HCEC 1CT (cell line): ENCODE data around the gene CSNK2B.
A peak's percentile ranks its signal among the peaks of the same experiment; 100 is the strongest.

Experiments used
- DNase-seq: peaks from one replicate; pipeline ENCODE4 v3.0.0-alpha.2; 2017

The CSNK2B gene

DNA sequence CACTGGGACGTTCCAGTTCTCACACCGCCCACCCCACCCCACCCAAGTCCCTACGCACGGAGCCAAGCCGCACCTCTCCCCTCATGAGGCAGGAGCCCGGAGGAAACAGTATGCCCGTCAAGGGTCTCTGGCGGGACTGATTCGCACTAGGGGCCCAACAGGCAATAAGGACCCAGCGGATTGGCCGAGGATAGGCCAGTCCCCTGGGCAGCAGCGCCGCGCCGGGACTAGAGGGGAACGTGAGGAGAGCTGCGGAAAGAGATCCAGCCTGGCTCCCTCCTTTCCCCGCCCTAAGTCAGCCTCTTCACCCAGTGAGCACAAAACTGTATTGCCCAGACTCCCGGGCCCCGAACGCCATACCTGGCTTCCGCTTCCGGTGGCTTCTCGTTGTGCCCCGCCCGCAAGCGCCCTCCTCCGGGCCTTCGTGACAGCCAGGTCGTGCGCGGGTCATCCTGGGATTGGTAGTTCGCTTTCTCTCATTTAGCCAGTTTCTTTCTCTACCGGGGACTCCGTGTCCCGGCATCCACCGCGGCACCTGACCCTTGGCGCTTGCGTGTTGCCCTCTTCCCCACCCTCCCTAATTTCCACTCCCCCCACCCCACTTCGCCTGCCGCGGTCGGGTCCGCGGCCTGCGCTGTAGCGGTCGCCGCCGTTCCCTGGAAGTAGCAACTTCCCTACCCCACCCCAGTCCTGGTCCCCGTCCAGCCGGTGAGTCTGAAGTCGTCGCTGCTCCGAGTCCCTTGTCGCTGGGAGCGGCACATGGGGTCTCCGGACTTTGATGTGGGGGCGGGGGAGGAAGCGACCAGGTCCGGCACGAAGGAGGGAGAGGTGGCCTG is at the start of gene CSNK2B:
Gene CSNK2B (plus strand): TSS at position 580 of the 836 bp plus-strand sequence. CDS start 752 bp downstream, outside the sequence.
- peak; percentile 98 for DNase-seq

DNA sequence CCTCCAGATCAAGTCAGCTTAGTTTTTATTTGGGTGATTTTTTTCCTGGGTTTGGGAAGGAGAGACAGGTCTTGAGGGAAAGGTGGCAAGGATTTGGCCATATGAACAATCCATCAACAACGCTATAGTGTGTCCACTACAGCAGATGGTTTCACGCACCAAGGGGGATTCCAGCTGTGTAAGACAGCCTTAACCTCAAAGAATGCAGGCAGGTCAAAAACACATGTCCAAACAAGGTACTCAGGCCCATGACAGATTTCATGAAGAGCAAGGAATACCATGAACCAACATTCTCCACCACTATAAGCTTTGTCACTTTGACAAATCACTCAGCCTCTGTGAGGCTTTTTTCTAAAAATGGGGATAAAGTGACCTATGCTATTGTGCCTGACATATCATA is 48.9 kb upstream of the CSNK2B start:
- DNase-seq, result no peak

DNA sequence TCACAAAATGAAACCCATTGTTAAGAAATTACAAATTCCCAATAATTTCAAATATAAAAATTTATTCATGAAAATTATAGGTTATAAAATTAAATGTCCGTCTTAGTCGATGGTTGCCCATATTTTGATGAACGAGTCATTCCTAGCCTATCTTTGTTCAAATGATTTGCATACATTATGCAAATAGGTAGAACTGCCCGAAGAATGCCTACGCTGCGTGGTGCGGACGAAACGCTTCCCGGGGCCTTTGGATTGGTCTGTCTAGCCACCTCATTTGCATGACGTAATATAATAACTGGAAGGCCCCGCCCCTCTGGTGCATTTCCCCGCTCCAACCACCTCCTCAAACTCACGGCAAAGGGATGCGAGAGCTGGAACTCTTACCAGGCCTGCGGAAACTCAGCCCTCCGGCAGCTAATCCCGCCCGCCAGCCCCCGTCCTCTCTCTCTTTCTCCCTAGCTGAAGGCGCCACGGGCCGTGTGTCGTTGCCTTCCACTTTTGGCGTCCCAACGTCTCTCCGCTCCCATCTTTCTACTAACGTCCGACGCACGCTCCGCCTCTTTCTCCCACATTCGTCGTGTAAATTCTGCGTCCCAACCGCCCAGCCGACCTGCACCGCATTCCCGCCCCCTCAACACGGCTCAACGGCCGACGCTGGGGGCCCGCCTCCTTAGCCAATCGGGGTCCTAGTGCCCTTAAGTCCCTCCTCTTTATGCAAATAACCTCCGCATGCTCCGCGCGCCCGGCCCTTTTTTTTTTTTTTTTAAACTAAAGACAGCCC is 45.9 kb upstream of the CSNK2B start:
- DNase-seq, result peak; percentile 100

DNA sequence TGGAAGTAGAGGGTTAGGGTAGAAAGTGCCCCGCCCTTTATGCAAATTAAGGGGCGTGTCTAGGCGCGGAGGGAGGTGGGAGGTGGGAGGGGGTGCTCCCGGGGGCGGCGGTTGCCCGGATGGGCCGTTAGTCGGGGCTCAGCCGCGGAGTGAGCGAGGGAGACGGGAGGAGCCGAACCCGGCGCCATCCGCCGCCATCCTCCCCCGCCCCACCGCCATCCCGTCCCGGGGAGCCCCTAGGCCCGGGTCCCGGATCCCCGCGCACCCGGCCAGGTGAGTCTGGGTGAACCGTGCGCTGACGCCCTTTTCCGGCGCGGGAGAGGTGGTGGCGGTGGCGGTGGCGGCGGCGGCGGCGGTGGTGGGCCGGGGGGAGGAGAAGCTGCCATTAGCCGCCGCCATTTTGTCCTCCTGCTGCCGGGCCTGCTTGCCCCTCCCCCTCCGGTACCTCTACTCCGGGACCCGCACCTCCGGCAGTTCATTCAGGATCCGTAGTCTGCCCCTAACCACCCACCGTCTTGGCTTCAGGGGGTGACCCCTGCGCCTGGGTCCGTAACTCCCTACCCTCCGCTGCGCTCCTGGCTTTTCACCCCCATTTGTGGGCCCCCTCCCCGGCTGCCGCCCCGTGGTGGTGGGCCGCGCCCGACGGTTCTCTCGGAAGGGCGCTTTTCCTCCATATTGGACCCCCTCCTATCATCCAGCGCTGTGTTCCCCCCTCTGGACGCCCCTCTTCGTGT is 45.1 kb upstream of the CSNK2B start, which contains the start of gene PRRC2A:
Gene PRRC2A (plus strand): TSS at position 130 of the 734 bp plus-strand sequence. CDS start 2,075 bp downstream, outside the sequence.
- peak; percentile 76 for DNase-seq

DNA sequence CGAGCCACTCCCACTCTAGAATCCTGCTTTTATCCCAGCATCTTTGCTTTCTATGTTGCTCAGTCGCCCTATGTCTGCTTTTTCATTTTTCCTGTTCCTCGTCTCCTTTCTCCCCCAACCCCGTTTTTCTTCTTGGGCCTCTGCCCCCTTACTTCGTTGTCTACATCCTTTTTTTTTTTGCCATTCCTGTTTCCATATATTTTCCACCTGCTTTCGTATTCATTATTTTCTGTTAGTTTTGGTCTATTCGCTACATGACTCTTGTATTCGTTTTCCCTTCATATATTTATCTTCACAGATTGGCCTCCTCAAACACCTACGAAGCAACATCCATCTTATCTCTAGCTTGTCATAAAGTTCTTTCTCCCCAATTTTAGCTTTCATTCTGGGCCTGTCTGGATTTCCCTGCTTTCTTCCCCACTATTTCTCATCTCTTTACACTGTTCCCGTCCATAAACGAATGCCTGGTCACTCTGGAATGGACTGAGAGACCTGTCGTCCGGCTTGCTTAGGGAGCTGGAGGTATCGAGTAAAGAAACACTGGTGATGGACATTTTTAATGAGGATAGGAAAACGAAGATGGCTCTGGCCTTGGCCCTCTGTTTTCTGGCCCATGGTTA is 44.5 kb upstream of the CSNK2B start:
- DNase-seq, result no peak

DNA sequence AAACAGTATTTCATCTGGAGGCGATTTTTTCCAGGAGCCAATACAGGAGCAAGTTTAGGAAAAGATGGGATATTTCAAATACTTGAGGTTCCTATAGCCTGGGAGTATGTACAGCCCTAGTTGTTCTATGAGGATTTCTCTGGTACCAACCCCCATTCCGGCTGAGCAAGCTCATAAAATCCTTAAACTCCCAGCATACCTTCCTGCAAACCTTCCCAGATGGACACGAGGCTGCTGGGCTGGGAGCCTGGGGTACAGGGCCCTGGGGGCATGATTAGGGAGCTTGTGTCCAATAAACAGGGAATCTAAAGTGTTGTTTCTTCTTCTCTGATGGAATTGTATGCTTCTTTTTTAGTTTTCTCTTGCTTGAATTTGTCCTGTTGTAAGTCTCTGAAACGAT is 43.9 kb upstream of the CSNK2B start:
- peak; percentile 18 for DNase-seq

DNA sequence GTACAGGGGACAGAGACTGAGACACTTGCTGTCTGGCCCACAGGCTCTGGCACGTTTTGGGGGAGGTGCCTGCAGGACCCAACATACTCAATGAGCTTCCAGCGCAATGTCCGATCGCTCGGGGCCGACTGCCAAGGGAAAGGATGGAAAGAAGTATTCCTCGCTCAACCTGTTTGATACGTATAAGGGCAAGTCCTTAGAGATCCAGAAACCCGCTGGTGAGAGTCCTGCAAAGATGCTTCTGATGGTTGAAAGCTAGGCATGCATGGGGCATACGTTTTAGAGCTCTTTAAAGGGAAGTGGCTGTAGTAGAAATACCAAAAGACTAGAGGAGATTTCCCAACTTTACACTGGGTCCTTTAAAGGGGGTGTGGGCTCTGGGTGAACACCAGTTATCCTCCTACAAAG is 43.2 kb upstream of the CSNK2B start:
- DNase-seq, result no peak

DNA sequence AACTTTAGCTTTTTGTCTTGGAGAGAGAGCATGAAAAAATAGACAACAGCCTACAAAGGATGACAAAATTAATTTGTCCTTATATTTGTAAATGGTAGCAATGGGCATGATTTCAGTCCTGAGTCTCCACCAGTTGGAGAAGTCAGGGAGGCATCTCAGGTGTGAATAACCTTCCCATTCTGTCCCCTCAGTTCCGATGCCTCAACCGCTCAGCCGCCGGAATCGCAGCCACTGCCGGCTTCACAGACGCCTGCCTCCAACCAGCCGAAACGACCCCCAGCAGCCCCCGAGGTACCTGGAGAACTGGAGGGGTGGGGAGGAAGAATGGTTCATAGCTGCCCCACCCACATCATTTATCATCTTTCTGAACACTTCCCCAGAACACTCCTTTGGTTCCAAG is 41.8 kb upstream of the CSNK2B start:
- DNase-seq, result no peak

DNA sequence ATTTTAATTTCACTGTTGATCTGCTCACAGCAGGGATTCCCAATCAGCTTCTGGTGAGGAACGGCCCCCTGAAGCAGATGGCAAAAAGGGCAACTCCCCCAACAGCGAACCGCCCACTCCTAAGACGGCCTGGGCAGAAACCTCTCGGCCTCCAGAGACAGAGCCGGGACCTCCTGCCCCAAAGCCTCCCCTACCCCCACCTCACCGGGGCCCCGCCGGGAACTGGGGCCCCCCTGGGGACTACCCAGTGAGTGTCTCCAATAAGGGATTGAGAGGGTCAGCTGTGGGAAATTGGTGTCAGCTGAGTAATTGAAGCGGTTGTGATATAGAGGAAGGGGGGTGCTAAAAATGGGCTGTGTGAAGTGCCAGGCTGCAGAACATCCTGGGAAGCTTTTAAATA is 38.9 kb upstream of the CSNK2B start:
- DNase-seq, result no peak

DNA sequence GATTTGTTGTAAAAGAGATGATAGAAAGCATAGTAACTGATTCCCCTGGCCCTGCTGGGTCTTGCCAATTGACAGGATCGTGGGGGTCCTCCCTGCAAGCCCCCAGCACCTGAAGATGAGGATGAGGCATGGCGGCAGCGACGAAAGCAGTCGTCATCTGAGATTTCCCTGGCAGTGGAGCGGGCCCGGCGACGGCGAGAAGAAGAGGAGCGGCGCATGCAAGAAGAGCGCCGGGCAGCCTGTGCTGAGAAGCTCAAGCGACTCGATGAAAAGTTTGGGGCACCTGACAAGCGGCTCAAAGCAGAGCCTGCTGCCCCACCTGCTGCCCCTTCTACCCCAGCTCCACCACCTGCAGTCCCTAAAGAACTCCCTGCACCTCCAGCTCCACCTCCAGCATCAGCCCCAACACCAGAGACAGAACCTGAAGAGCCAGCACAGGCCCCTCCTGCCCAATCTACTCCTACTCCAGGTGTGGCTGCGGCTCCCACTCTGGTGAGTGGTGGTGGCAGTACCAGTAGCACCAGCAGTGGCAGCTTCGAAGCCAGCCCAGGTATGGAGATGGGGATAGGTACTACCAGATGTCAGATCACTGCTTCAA is 38.1 kb upstream of the CSNK2B start:
- no peak for DNase-seq

DNA sequence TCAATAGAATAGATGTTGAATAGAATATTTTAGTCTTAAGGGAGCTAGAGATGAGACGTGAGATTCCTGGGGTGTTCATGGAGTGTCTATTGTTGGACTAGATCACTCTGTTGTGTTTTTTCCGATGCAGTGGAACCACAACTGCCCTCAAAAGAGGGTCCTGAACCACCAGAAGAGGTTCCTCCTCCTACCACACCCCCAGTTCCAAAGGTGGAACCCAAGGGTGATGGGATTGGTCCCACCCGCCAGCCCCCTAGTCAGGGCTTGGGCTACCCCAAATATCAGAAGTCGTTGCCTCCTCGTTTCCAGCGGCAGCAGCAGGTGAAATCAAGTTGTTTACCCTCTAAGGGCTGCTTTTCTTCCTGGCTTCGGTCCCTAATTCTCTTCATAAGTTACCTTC is 36.9 kb upstream of the CSNK2B start:
- DNase-seq, result no peak

DNA sequence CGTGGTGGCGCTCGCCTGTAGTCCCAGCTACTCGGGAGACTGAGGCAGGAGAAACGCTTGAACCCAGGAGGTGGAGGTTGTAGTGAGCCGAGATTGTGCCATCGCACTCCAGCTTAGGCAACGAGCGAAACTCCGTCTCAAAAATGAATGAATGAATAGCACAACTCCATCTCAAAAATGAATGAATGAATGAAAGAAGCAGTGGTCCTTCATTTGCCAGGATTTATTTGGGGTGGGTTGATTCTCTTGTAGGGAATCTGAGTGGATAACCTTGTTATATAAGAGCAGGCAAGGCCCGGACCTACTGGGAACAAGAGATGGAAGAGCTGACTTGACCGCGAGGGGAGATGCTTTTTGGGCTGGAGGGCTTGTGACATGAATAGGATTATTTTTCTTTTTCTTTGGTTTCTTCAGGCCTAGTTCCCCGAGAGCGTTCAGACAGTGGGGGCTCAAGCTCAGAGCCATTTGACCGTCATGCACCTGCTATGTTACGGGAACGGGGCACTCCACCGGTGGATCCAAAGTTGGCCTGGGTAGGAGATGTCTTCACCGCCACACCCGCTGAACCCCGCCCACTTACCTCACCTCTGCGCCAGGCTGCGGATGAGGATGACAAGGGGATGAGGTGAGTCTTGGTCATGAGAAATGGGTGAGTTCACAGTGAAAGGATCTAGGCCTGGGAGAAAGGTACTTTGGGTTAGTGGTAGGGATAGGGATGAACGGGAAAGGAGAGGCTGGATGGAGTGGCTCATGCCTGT is 35.5 kb upstream of the CSNK2B start:
- DNase-seq, result no peak

DNA sequence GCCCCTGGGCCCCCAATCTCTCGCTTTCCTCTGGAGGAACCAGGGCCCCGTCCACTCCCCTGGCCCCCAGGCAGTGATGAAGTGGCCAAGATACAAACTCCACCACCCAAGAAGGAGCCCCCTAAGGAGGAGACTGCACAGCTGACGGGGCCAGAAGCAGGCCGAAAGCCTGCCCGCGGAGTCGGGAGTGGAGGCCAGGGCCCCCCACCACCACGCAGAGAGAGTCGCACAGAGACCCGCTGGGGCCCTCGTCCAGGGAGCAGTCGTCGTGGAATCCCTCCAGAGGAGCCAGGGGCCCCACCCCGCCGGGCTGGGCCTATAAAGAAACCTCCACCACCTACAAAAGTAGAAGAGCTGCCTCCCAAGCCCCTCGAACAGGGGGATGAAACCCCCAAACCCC is 34.7 kb upstream of the CSNK2B start:
- DNase-seq, result no peak

DNA sequence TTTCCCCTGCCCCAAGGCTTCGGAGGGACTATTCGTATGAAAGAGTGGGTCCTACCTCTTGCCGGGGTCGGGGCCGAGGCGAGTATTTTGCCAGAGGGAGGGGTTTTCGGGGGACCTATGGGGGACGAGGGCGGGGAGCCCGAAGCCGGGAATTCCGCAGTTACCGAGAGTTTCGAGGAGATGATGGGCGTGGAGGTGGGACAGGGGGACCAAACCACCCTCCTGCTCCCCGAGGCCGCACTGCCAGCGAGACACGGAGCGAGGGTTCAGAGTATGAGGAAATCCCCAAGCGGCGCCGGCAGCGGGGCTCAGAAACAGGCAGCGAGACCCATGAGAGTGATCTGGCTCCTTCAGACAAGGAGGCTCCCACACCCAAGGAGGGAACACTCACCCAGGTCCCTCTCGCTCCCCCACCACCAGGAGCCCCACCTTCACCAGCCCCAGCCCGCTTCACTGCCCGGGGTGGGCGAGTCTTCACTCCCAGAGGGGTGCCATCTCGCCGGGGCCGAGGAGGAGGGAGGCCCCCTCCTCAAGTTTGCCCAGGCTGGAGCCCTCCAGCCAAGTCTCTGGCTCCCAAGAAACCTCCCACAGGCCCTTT is 34.1 kb upstream of the CSNK2B start:
- DNase-seq, result no peak

DNA sequence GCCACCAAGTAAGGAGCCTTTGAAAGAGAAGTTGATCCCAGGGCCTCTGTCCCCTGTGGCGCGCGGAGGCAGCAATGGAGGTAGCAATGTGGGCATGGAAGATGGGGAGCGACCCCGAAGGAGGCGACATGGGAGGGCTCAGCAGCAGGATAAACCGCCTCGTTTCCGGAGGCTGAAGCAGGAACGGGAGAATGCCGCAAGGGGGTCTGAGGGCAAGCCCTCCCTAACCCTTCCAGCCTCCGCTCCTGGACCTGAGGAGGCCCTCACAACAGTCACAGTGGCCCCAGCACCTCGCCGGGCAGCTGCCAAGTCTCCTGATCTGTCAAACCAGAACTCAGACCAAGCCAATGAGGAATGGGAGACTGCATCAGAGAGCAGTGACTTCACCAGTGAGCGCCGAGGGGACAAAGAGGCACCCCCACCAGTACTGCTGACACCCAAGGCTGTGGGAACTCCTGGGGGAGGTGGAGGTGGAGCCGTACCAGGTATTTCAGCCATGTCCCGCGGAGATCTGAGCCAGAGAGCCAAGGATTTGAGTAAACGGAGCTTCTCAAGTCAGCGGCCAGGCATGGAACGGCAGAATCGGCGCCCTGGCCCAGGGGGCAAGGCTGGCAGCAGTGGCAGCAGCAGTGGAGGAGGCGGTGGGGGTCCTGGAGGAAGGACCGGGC is 33.5 kb upstream of the CSNK2B start:
- DNase-seq, result no peak

DNA sequence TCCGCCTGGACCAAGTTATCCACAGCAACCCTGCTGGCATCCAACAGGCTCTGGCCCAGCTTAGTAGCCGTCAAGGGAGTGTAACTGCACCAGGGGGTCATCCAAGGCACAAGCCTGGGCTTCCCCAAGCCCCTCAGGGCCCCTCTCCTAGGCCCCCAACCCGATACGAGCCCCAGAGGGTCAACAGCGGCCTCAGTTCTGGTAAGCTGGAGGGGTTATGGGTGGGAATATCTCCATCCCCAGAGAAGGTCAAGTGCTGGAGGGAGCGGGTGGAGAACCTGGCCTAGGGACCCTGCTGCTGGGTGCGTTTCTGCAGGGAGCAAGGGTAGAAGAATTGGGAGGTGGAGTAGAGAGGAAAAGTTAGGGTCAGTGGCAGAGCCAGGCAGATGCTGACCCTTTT is 32.4 kb upstream of the CSNK2B start:
- DNase-seq, result no peak

DNA sequence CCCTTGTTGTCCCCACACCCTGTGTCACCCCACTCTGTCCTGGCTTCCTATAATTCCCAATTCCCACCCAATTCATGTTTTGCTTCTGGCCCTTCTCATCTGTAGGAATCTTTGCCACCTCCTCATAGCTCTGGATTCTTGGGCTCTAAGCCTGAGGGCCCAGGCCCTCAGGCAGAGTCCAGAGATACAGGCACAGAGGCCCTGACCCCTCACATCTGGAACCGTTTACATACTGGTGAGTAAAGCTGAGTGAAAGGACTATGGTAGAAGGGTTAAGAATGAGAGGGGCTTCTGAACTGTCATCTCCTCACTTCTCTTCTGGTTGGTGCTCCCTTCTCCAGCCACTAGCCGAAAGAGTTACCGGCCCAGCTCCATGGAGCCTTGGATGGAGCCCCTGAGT is 31.7 kb upstream of the CSNK2B start:
- DNase-seq, result peak; percentile 14

DNA sequence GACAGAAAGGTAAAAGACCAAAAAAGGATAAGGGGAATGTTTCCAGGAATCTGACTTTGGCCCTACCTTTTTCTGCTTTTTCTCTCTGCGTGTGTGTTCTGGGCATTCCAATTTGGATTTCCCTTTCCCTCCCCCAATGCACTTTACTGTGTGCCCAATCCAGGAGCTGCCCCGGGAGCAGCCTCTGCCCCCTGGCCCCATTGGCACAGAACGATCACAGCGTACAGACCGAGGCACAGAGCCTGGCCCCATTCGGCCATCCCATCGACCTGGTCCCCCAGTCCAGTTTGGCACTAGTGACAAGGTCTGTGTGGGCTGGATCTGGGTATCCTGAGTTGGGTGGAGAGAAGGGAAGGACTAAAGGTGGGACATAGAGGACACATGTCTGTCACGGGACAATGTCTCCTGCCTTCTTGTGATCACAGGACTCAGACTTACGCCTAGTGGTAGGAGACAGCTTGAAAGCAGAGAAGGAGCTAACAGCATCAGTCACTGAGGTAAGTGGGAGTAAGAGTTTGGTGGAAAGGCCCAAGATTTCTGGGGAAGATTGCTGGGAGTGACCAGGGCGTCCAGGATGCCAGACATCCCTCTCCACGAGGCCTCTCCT is 30.8 kb upstream of the CSNK2B start:
- no peak for DNase-seq

DNA sequence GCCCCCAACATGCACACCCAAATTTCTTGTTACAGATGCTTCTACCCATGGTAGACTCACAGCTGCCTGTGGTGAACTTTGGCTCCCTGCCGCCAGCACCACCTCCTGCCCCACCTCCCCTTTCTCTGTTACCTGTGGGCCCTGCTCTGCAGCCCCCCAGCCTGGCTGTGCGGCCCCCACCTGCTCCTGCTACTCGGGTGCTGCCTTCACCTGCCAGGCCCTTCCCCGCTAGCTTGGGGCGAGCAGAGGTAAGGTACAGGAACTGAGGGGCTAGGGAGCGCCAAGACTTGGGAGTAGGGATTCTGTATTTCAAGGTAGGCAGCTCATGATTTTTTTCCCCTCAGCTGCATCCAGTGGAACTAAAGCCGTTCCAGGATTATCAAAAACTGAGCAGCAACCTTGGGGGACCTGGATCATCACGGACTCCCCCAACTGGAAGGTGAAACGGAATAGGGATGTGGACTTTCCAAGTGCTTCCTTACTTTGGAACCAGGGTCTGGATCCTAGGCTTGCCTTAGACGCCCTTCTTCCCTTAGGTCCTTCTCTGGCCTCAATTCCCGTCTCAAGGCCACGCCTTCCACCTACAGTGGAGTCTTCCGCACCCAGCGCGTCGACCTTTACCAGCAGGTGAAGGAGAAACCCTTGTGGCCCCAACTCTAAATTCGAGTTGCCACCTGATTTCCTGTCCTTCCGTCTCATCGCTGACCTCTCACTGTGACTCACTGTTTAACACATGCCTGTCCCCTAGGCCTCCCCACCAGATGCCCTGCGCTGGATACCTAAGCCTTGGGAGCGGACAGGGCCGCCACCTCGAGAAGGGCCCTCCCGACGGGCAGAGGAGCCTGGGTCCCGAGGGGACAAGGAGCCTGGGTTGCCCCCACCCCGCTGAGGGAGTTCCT is 28.9 kb upstream of the CSNK2B start:
- DNase-seq, result no peak
